K562 (cell line): ENCODE results near the gene CEND1. TPM values are rescaled to one million over a fixed set of nuclear protein-coding genes. Genes with fewer than 3 reads are reported as not detected.

Source experiments
- CCNT2 ChIP-seq: IDR thresholded peaks from 2 replicates; pipeline ENCODE4 v1.6.1; 2011; ENCODE audit warnings: borderline replicate concordance, low read depth, mild to moderate bottlenecking, moderate library complexity, mixed read lengths, low read length; ENCODE audit not compliant: insufficient read length; ENCODE audit errors: extremely low read depth
- CEBPG ChIP-seq, 3 experiments: fragments of 200-800 bp in 1 of 3; sonication (Bioruptor generic) in 1 of 3; sonication (generic) in 1 of 3; formaldehyde crosslinking in 1 of 3; IDR thresholded peaks in 2 of 3; conservative IDR thresholded peaks in 1 of 3; 2 replicates each; pipeline versions ENCODE4 v1.6.1 to v1.8.0; 2016 to 2022; ENCODE audit warnings: missing compliant biosample characterization in 2 of 3, missing genetic modification characterization in 2 of 3, mild to moderate bottlenecking in 1 of 3, missing genetic modification reagents in 1 of 3
- E2F3 ChIP-seq: fragments of 250-450 bp; sonication (Bioruptor Pico); IDR thresholded peaks from 2 replicates; pipeline ENCODE4 v1.4.0; 2020; ENCODE audit warnings: mild to moderate bottlenecking
- MAFF ChIP-seq: IDR thresholded peaks from 2 replicates; pipeline ENCODE4 v1.6.1; 2012; ENCODE audit warnings: low read length, improper control_type of control experiment
- POLR2AphosphoS2 ChIP-seq: IDR thresholded peaks from 2 replicates; pipeline ENCODE4 v1.6.1; 2012; ENCODE audit warnings: low read length, improper control_type of control experiment
- POLR2G ChIP-seq: fragments of 200-400 bp; formaldehyde crosslinking; IDR thresholded peaks from 2 replicates; pipeline ENCODE4 v1.6.1; 2017; ENCODE audit warnings: low read depth, mild to moderate bottlenecking, antibody characterized with exemption, low read length, moderate library complexity
- USF2 ChIP-seq: sonication (generic); formaldehyde crosslinking; IDR thresholded peaks from 2 replicates; pipeline ENCODE4 v1.5.0; 2020; ENCODE audit warnings: missing genetic modification reagents
- ZBTB7A ChIP-seq: IDR thresholded peaks from 2 replicates; pipeline ENCODE4 v1.6.1; 2011; ENCODE audit warnings: low read depth, mild to moderate bottlenecking, low read length, moderate library complexity, borderline replicate concordance; ENCODE audit not compliant: control insufficient read depth
- ZNF76 ChIP-seq: fragments of 250-450 bp; sonication (Bioruptor Pico); IDR thresholded peaks from 2 replicates; pipeline ENCODE4 v1.4.0; 2020; ENCODE audit warnings: mild to moderate bottlenecking, moderate library complexity, borderline replicate concordance
- polyA plus RNA-seq, 8 experiments: library from polyadenylated mRNA; depleted of rRNA in 4 of 8; stranded (reverse) in 5 of 8; unstranded in 3 of 8; fragments of >200 nt; fragmentation: Nextera tagmentation in 2 of 8; fragmentation: Illumina TruSeq in 1 of 8; extraction: Ambion mirVana in 2 of 8; extraction: Trizol in 1 of 8; gene quantifications; 2 replicates each; pipeline versions ENCODE4 v1.2.1 to v1.2.3, GENCODE V29; 2011 to 2014; ENCODE audit warnings: inconsistent platforms in 1 of 8, missing spikeins in 1 of 8
- total RNA-seq, 7 experiments: library from RNA; depleted of rRNA in 6 of 7; stranded (reverse); fragments of >200 nt in 6 of 7; fragmentation: Illumina TruSeq in 2 of 7; extraction: Trizol in 2 of 7; gene quantifications; 2 replicates each; pipeline versions ENCODE4 v1.2.1 to v1.2.3, GENCODE V29; 2011 to 2021; ENCODE audit warnings: low replicate concordance in 1 of 7
- TF ChIP-seq, protein P1 (sequence below): sonication (generic); formaldehyde crosslinking; IDR thresholded peaks from 2 replicates; pipeline ENCODE4 v1.8.0; 2022; ENCODE audit warnings: mild to moderate bottlenecking, missing genetic modification reagents, borderline replicate concordance
- TF ChIP-seq, protein P2 (sequence below): fragments of 450-650 bp; IDR thresholded peaks from 2 replicates; pipeline ENCODE4 v1.6.1; 2016; ENCODE audit warnings: mild to moderate bottlenecking, moderate library complexity

Gene CEND1
- total and polyA plus RNA-seq, 9 of the 15 experiments (the other 6 are each of a cell fraction or from before 2014, with no cell fraction given): 0.13 to 0.18 (median 0.16) TPM; not detected in 6

- TF ChIP-seq USF2 (CRISPR knock-in tag): no peak
- TF ChIP-seq, protein P1, sequence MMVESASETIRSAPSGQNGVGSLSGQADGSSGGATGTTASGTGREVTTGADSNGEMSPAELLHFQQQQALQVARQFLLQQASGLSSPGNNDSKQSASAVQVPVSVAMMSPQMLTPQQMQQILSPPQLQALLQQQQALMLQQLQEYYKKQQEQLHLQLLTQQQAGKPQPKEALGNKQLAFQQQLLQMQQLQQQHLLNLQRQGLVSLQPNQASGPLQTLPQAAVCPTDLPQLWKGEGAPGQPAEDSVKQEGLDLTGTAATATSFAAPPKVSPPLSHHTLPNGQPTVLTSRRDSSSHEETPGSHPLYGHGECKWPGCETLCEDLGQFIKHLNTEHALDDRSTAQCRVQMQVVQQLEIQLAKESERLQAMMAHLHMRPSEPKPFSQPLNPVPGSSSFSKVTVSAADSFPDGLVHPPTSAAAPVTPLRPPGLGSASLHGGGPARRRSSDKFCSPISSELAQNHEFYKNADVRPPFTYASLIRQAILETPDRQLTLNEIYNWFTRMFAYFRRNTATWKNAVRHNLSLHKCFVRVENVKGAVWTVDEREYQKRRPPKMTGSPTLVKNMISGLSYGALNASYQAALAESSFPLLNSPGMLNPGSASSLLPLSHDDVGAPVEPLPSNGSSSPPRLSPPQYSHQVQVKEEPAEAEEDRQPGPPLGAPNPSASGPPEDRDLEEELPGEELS (CRISPR knock-in tag): no peak
- TF ChIP-seq, protein P2, sequence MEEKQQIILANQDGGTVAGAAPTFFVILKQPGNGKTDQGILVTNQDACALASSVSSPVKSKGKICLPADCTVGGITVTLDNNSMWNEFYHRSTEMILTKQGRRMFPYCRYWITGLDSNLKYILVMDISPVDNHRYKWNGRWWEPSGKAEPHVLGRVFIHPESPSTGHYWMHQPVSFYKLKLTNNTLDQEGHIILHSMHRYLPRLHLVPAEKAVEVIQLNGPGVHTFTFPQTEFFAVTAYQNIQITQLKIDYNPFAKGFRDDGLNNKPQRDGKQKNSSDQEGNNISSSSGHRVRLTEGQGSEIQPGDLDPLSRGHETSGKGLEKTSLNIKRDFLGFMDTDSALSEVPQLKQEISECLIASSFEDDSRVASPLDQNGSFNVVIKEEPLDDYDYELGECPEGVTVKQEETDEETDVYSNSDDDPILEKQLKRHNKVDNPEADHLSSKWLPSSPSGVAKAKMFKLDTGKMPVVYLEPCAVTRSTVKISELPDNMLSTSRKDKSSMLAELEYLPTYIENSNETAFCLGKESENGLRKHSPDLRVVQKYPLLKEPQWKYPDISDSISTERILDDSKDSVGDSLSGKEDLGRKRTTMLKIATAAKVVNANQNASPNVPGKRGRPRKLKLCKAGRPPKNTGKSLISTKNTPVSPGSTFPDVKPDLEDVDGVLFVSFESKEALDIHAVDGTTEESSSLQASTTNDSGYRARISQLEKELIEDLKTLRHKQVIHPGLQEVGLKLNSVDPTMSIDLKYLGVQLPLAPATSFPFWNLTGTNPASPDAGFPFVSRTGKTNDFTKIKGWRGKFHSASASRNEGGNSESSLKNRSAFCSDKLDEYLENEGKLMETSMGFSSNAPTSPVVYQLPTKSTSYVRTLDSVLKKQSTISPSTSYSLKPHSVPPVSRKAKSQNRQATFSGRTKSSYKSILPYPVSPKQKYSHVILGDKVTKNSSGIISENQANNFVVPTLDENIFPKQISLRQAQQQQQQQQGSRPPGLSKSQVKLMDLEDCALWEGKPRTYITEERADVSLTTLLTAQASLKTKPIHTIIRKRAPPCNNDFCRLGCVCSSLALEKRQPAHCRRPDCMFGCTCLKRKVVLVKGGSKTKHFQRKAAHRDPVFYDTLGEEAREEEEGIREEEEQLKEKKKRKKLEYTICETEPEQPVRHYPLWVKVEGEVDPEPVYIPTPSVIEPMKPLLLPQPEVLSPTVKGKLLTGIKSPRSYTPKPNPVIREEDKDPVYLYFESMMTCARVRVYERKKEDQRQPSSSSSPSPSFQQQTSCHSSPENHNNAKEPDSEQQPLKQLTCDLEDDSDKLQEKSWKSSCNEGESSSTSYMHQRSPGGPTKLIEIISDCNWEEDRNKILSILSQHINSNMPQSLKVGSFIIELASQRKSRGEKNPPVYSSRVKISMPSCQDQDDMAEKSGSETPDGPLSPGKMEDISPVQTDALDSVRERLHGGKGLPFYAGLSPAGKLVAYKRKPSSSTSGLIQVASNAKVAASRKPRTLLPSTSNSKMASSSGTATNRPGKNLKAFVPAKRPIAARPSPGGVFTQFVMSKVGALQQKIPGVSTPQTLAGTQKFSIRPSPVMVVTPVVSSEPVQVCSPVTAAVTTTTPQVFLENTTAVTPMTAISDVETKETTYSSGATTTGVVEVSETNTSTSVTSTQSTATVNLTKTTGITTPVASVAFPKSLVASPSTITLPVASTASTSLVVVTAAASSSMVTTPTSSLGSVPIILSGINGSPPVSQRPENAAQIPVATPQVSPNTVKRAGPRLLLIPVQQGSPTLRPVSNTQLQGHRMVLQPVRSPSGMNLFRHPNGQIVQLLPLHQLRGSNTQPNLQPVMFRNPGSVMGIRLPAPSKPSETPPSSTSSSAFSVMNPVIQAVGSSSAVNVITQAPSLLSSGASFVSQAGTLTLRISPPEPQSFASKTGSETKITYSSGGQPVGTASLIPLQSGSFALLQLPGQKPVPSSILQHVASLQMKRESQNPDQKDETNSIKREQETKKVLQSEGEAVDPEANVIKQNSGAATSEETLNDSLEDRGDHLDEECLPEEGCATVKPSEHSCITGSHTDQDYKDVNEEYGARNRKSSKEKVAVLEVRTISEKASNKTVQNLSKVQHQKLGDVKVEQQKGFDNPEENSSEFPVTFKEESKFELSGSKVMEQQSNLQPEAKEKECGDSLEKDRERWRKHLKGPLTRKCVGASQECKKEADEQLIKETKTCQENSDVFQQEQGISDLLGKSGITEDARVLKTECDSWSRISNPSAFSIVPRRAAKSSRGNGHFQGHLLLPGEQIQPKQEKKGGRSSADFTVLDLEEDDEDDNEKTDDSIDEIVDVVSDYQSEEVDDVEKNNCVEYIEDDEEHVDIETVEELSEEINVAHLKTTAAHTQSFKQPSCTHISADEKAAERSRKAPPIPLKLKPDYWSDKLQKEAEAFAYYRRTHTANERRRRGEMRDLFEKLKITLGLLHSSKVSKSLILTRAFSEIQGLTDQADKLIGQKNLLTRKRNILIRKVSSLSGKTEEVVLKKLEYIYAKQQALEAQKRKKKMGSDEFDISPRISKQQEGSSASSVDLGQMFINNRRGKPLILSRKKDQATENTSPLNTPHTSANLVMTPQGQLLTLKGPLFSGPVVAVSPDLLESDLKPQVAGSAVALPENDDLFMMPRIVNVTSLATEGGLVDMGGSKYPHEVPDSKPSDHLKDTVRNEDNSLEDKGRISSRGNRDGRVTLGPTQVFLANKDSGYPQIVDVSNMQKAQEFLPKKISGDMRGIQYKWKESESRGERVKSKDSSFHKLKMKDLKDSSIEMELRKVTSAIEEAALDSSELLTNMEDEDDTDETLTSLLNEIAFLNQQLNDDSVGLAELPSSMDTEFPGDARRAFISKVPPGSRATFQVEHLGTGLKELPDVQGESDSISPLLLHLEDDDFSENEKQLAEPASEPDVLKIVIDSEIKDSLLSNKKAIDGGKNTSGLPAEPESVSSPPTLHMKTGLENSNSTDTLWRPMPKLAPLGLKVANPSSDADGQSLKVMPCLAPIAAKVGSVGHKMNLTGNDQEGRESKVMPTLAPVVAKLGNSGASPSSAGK: no peak; the same call in none of the 2 replicates
- no peak for TF ChIP-seq POLR2AphosphoS2
- TF ChIP-seq ZNF76: no peak
- TF ChIP-seq E2F3 (CRISPR knock-in tag): no peak
- peak; percentile 89 for TF ChIP-seq POLR2G
- peak; percentile 47 for TF ChIP-seq CCNT2
- no peak for TF ChIP-seq MAFF
- peak; percentile 95; the same call in 1 of the 2 replicates for TF ChIP-seq ZBTB7A
- TF ChIP-seq CEBPG (CRISPR knock-in tag; IDR thresholded peaks at IDR 0.05): 0 out of 2 replicates have a peak, but pooled peaks have one; percentile 5
- no peak; a peak in 1 of 4 replicates for TF ChIP-seq CEBPG (tag; conservative IDR thresholded peaks at IDR 0.05 in 1 of 2, IDR thresholded peaks at IDR 0.05 in 1 of 2)
Observed at GRCh38 chr11:827146-827896, 37.4 kb upstream of the CEND1 start (continued).
